Measurements from ENCODE around the gene CNTNAP5.

CNTNAP5 gene
- 0 to 0.09 reads per million in 2 donors for total RNA-seq

- no peak for DNase-seq
Observed at GRCh38 chr2:124025171-124025580, at the start of gene CNTNAP5. TSS of gene CNTNAP5 (plus strand) at chr2:124025287. CDS start at chr2:124025651, 364 bp downstream.

- DNase-seq, result no peak
Observed at GRCh38 chr2:123976054-123976648, 48.9 kb upstream of the CNTNAP5 start.

GRCh38 chr2:123993728-123994323 lies 31.3 kb upstream of the CNTNAP5 start:
- no peak for DNase-seq

GRCh38 chr2:123999681-124000080 lies 25.4 kb upstream of the CNTNAP5 start:
- no peak for DNase-seq

GRCh38 chr2:124001696-124002430 lies 23.2 kb upstream of the CNTNAP5 start:
- DNase-seq, result no peak

GRCh38 chr2:124018890-124019289 lies 6.2 kb upstream of the CNTNAP5 start:
- DNase-seq, result no peak

GRCh38 chr2:124024561-124025170 lies 421 bp upstream of the CNTNAP5 start:
- no peak for DNase-seq

GRCh38 chr2:124025891-124026434 lies 876 bp downstream of the CNTNAP5 start:
- no peak for DNase-seq

- DNase-seq, result no peak
Observed at GRCh38 chr2:124026503-124026902, 1.4 kb downstream of the CNTNAP5 start.

- DNase-seq, result no peak
Observed at GRCh38 chr2:124027182-124027581, 2.1 kb downstream of the CNTNAP5 start.

GRCh38 chr2:124032799-124033198 lies 7.7 kb downstream of the CNTNAP5 start:
- no peak for DNase-seq

- DNase-seq, result no peak
Observed at GRCh38 chr2:124034265-124034664, 9.2 kb downstream of the CNTNAP5 start.

- no peak for DNase-seq
Observed at GRCh38 chr2:124035001-124035400, 9.9 kb downstream of the CNTNAP5 start.

GRCh38 chr2:124039032-124039431 lies 13.9 kb downstream of the CNTNAP5 start:
- no peak for DNase-seq

- no peak for DNase-seq
Observed at GRCh38 chr2:124039762-124040291, 14.7 kb downstream of the CNTNAP5 start.

GRCh38 chr2:124045894-124046293 lies 20.8 kb downstream of the CNTNAP5 start:
- DNase-seq, result no peak

- no peak for DNase-seq
Observed at GRCh38 chr2:124046332-124046731, 21.2 kb downstream of the CNTNAP5 start.

- no peak for DNase-seq
Observed at GRCh38 chr2:124048102-124048501, 23.0 kb downstream of the CNTNAP5 start.

- no peak for DNase-seq
Observed at GRCh38 chr2:124048664-124049063, 23.6 kb downstream of the CNTNAP5 start.

- no peak for DNase-seq
Observed at GRCh38 chr2:124049136-124049535, 24.0 kb downstream of the CNTNAP5 start.

- DNase-seq, result no peak
Observed at GRCh38 chr2:124050833-124051497, 25.9 kb downstream of the CNTNAP5 start.

GRCh38 chr2:124053796-124054195 lies 28.7 kb downstream of the CNTNAP5 start:
- DNase-seq, result no peak
